Measurements from ENCODE around the gene EPB41L3.
"Not testable (repeated sequence)": the region's sequence is repeated elsewhere in the genome, so short reads cannot be mapped to it uniquely, and the experiment has no call there.

DNA sequence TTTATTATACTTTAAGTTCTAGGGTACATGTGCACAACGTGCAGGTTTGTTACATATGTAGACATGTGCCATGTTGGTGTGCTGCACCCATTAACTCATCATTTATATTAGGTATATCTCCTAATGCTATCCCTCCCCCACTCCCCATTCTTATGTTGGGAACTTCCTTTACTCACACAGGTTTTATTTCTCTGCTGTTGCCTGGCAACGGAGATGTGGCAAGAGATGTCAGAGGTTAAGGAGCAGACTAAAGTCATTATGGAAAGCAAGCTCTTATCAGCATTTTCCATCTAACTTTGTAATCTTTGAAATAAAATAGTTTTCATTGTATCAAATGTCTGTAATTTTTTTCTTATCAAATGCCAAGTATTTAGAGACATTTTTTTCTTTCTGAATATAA, 26.8 kb upstream of the EPB41L3 start:
- TF ChIP-seq POLR2A, POLR2AphosphoS5 (IDR thresholded peaks at IDR 0.05): not testable (repeated sequence)
- TF ChIP-seq, protein P1, sequence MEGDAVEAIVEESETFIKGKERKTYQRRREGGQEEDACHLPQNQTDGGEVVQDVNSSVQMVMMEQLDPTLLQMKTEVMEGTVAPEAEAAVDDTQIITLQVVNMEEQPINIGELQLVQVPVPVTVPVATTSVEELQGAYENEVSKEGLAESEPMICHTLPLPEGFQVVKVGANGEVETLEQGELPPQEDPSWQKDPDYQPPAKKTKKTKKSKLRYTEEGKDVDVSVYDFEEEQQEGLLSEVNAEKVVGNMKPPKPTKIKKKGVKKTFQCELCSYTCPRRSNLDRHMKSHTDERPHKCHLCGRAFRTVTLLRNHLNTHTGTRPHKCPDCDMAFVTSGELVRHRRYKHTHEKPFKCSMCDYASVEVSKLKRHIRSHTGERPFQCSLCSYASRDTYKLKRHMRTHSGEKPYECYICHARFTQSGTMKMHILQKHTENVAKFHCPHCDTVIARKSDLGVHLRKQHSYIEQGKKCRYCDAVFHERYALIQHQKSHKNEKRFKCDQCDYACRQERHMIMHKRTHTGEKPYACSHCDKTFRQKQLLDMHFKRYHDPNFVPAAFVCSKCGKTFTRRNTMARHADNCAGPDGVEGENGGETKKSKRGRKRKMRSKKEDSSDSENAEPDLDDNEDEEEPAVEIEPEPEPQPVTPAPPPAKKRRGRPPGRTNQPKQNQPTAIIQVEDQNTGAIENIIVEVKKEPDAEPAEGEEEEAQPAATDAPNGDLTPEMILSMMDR (IDR thresholded peaks at IDR 0.05): not testable (repeated sequence)
